Measurements from ENCODE around the gene TBC1D22A. TPM values are rescaled to one million over a fixed set of nuclear protein-coding genes. Genes with fewer than 3 reads are reported as not detected.

The TBC1D22A gene
- total and polyA plus RNA-seq, 9 of the 15 experiments (the other 6 are each of a cell fraction or from before 2014, with no cell fraction given) = 0.20 to 11.5 (median 5.2) TPM

DNA sequence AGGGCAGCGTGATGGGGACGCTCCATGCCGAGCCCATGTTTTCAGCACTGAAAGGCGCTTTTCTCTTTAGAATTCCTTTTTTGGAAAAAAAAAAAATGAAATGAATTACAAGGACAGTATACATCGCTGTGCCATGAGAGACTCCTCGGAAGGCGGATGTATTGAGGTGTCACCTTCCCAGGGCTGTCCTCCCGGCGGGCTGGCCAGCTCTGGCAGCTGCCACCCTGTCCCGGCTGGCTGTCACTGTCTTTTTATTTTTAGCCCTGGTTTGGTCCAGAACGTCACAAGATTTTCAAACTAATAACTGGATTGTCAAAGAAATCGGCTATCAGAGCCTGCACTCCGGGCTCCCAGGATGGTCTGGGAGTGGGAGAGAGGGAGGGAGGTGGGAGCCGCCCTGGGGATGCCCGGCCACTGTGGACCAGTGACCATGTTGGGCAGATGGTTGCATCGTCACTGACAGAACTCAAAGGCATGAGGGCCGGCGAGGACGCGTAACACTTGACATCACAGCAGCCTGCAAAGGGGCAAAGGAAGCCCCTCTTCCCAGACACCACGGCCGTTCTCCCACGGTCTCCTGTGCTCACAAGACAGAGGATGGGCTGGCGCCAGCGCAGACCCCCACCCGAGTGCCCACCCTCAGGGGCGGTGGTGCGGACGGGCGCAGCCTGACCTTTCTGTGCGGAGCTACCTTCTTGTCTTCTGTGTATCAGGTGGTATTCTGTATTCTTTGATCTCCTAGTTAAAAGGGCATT lies 392.9 kb downstream of the TBC1D22A start:
- POLR2A ChIA-PET = no interaction called here
- no TSS peak for BruUV-seq (replicated peaks)
- in situ Hi-C loops (cut with MboI) = no loop called here
- Histone ChIP-seq H3K4me1 (replicated peaks in 1 of 2; ENCODE audit: control insufficient read depth in 2 of 2, insufficient read depth in 2 of 2, low read length in 2 of 2) (peaks cover 0 to 12% of the 10 kb centered on the region in 2 experiments; a peak in 2 of 5 replicates), H3K27me3 (ENCODE audit: control insufficient read depth in 2 of 2, insufficient read depth in 2 of 2, low read length in 2 of 2) (no peaks in the 10 kb centered on the region), H3K36me3 (ENCODE audit: control insufficient read depth, insufficient read depth, low read length) (no peaks in the 10 kb centered on the region; the same call in 2 of the 3 replicates), H3K9me3 (replicated peaks; ENCODE audit: control insufficient read depth, insufficient read depth, low read depth, low read length) (no peaks in the 10 kb centered on the region; the same call in 1 of the 2 replicates), H3K79me2 (ENCODE audit: control insufficient read depth, insufficient read depth, low read length) (no peaks in the 10 kb centered on the region), H2AFZ (ENCODE audit: low read depth, low read length) (no peak overlapping the region), H3K9me1 (ENCODE audit: control insufficient read depth, insufficient read depth, low read length) (no peaks in the 10 kb centered on the region), H3K4me3 (no peak overlapping the region), H3K4me2 (ENCODE audit: insufficient read depth, low read length) (no peak overlapping the region), H4K20me1 (replicated peaks; ENCODE audit: control insufficient read depth, insufficient read depth, low read length) (no peaks in the 10 kb centered on the region; the same call in 1 of the 2 replicates), H3K27ac (ENCODE audit: extremely low read depth, low read depth, low read length) (no peak overlapping the region), H3K9ac (ENCODE audit: insufficient read depth in 1 of 2, low read depth in 2 of 2, low read length in 2 of 2) (no peak overlapping the region; a peak in 1 of 4 replicates)
- FAIRE-seq = no peak
- DNase-seq (ENCODE audit: extremely low read depth in 1 of 4, low spot score in 3 of 4) = no peak
- intact Hi-C loops (cut with micrococcal nuclease) = no loop called here
- 59% methylated on average over 19 of the region's 31 CpGs for WGBS (ENCODE audit: insufficient coverage, low coverage, missing lambda C conversion rate)
- no peak for ATAC-seq
- CTCF ChIA-PET (ENCODE audit: low intra/inter-chr PET ratio) = no interaction called here
- no peak for TF ChIP-seq JUNB (CRISPR knock-in tag; conservative IDR thresholded peaks at IDR 0.05)
- no peak for TF ChIP-seq ZNF24 (IDR thresholded peaks at IDR 0.05)
- TF ChIP-seq SAFB2 (IDR thresholded peaks at IDR 0.05; ENCODE audit: borderline replicate concordance, low read depth, low read length, severe bottlenecking) = no peak
- no peak for TF ChIP-seq KLF16 (IDR thresholded peaks at IDR 0.05)
- TF ChIP-seq, protein P1, sequence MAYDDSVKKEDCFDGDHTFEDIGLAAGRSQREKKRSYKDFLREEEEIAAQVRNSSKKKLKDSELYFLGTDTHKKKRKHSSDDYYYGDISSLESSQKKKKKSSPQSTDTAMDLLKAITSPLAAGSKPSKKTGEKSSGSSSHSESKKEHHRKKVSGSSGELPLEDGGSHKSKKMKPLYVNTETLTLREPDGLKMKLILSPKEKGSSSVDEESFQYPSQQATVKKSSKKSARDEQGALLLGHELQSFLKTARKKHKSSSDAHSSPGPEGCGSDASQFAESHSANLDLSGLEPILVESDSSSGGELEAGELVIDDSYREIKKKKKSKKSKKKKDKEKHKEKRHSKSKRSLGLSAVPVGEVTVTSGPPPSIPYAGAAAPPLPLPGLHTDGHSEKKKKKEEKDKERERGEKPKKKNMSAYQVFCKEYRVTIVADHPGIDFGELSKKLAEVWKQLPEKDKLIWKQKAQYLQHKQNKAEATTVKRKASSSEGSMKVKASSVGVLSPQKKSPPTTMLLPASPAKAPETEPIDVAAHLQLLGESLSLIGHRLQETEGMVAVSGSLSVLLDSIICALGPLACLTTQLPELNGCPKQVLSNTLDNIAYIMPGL (CRISPR knock-in tag; IDR thresholded peaks at IDR 0.05) = no peak
- TF ChIP-seq ZNF696 (CRISPR knock-in tag; conservative IDR thresholded peaks at IDR 0.05) = no peak
- no peak for TF ChIP-seq MXI1 (IDR thresholded peaks at IDR 0.05; ENCODE audit: low read depth, low read length)
- TF ChIP-seq, protein P2, sequence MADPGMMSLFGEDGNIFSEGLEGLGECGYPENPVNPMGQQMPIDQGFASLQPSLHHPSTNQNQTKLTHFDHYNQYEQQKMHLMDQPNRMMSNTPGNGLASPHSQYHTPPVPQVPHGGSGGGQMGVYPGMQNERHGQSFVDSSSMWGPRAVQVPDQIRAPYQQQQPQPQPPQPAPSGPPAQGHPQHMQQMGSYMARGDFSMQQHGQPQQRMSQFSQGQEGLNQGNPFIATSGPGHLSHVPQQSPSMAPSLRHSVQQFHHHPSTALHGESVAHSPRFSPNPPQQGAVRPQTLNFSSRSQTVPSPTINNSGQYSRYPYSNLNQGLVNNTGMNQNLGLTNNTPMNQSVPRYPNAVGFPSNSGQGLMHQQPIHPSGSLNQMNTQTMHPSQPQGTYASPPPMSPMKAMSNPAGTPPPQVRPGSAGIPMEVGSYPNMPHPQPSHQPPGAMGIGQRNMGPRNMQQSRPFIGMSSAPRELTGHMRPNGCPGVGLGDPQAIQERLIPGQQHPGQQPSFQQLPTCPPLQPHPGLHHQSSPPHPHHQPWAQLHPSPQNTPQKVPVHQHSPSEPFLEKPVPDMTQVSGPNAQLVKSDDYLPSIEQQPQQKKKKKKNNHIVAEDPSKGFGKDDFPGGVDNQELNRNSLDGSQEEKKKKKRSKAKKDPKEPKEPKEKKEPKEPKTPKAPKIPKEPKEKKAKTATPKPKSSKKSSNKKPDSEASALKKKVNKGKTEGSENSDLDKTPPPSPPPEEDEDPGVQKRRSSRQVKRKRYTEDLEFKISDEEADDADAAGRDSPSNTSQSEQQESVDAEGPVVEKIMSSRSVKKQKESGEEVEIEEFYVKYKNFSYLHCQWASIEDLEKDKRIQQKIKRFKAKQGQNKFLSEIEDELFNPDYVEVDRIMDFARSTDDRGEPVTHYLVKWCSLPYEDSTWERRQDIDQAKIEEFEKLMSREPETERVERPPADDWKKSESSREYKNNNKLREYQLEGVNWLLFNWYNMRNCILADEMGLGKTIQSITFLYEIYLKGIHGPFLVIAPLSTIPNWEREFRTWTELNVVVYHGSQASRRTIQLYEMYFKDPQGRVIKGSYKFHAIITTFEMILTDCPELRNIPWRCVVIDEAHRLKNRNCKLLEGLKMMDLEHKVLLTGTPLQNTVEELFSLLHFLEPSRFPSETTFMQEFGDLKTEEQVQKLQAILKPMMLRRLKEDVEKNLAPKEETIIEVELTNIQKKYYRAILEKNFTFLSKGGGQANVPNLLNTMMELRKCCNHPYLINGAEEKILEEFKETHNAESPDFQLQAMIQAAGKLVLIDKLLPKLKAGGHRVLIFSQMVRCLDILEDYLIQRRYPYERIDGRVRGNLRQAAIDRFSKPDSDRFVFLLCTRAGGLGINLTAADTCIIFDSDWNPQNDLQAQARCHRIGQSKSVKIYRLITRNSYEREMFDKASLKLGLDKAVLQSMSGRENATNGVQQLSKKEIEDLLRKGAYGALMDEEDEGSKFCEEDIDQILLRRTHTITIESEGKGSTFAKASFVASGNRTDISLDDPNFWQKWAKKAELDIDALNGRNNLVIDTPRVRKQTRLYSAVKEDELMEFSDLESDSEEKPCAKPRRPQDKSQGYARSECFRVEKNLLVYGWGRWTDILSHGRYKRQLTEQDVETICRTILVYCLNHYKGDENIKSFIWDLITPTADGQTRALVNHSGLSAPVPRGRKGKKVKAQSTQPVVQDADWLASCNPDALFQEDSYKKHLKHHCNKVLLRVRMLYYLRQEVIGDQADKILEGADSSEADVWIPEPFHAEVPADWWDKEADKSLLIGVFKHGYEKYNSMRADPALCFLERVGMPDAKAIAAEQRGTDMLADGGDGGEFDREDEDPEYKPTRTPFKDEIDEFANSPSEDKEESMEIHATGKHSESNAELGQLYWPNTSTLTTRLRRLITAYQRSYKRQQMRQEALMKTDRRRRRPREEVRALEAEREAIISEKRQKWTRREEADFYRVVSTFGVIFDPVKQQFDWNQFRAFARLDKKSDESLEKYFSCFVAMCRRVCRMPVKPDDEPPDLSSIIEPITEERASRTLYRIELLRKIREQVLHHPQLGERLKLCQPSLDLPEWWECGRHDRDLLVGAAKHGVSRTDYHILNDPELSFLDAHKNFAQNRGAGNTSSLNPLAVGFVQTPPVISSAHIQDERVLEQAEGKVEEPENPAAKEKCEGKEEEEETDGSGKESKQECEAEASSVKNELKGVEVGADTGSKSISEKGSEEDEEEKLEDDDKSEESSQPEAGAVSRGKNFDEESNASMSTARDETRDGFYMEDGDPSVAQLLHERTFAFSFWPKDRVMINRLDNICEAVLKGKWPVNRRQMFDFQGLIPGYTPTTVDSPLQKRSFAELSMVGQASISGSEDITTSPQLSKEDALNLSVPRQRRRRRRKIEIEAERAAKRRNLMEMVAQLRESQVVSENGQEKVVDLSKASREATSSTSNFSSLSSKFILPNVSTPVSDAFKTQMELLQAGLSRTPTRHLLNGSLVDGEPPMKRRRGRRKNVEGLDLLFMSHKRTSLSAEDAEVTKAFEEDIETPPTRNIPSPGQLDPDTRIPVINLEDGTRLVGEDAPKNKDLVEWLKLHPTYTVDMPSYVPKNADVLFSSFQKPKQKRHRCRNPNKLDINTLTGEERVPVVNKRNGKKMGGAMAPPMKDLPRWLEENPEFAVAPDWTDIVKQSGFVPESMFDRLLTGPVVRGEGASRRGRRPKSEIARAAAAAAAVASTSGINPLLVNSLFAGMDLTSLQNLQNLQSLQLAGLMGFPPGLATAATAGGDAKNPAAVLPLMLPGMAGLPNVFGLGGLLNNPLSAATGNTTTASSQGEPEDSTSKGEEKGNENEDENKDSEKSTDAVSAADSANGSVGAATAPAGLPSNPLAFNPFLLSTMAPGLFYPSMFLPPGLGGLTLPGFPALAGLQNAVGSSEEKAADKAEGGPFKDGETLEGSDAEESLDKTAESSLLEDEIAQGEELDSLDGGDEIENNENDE (IDR thresholded peaks at IDR 0.05; ENCODE audit: low read depth, low read length) = no peak

All from K562 (cell line).